Loucy (cell line): ENCODE results near the gene SMIM35.

Experiments
- H2AFZ ChIP-seq: fragments of 200-600 bp; sonication (generic); 2 replicates; pipeline ENCODE4 v1.6.0; 2016; ENCODE audit warnings: antibody characterized with exemption, mild to moderate bottlenecking, low read length, moderate library complexity
- H3F3A ChIP-seq: fragments of 200-600 bp; 2 replicates; pipeline ENCODE4 v1.6.0; 2016; ENCODE audit warnings: antibody characterized with exemption, low read depth, mild to moderate bottlenecking
- H3K27me3 ChIP-seq: fragments of 200-600 bp; sonication (generic); 2 replicates; pipeline ENCODE4 v1.6.1; 2014; ENCODE audit warnings: low read length, mild to moderate bottlenecking; ENCODE audit not compliant: insufficient read depth, poor library complexity, severe bottlenecking
- H3K36me3 ChIP-seq: fragments of 200-600 bp; sonication (generic); 2 replicates; pipeline ENCODE4 v1.6.1; 2016; ENCODE audit warnings: low read length; ENCODE audit not compliant: insufficient read depth
- H3K4me1 ChIP-seq: fragments of 200-600 bp; sonication (generic); 2 replicates; pipeline ENCODE4 v1.5.1; 2014; ENCODE audit warnings: low read length, mild to moderate bottlenecking; ENCODE audit not compliant: insufficient read depth, poor library complexity, severe bottlenecking
- H3K4me2 ChIP-seq: fragments of 200-600 bp; sonication (generic); 2 replicates; pipeline ENCODE4 v1.6.0; 2014; ENCODE audit warnings: antibody characterized with exemption, low read length, low read depth, mild to moderate bottlenecking; ENCODE audit not compliant: poor library complexity, severe bottlenecking
- H3K4me3 ChIP-seq: fragments of 200-600 bp; sonication (generic); 2 replicates; pipeline ENCODE4 v1.5.1; 2014; ENCODE audit warnings: low read length, mild to moderate bottlenecking, mixed read lengths; ENCODE audit not compliant: poor library complexity, severe bottlenecking
- H3K79me2 ChIP-seq: fragments of 200-600 bp; sonication (generic); 2 replicates; pipeline ENCODE4 v1.6.1; 2014; ENCODE audit warnings: low read length; ENCODE audit not compliant: insufficient read depth
- H3K9ac ChIP-seq: fragments of 200-600 bp; sonication (generic); 2 replicates; pipeline ENCODE4 v1.6.0; 2014; ENCODE audit warnings: mild to moderate bottlenecking, low read depth, low read length, moderate library complexity; ENCODE audit not compliant: poor library complexity, severe bottlenecking
- H3K9me2 ChIP-seq: fragments of 200-600 bp; sonication (generic); replicated peaks from 2 replicates; pipeline ENCODE4 v1.6.1; 2016; ENCODE audit warnings: low read depth, low read length, mixed read lengths
- H3K9me3 ChIP-seq: fragments of 200-600 bp; sonication (generic); 2 replicates; pipeline ENCODE4 v1.6.1; 2014; ENCODE audit warnings: mild to moderate bottlenecking, antibody characterized with exemption, low read length, low read depth; ENCODE audit not compliant: insufficient read depth
- H4K20me1 ChIP-seq: fragments of 200-600 bp; sonication (generic); 2 replicates; pipeline ENCODE4 v1.6.0; 2014; ENCODE audit warnings: antibody characterized with exemption, low read length, mild to moderate bottlenecking; ENCODE audit not compliant: insufficient read depth, poor library complexity, severe bottlenecking
- EZH2phosphoT487 ChIP-seq: fragments of 200-600 bp; IDR thresholded peaks from 2 replicates; pipeline ENCODE4 v1.6.1; 2018; ENCODE audit warnings: antibody characterized with exemption, mild to moderate bottlenecking, moderate library complexity, borderline replicate concordance
- TF ChIP-seq, protein P1 (sequence below): fragments of 200-600 bp; sonication (generic); conservative IDR thresholded peaks from 2 replicates; pipeline ENCODE4 v1.5.1; 2014; ENCODE audit warnings: mild to moderate bottlenecking, antibody characterized with exemption, low read length

Gene SMIM35

DNA sequence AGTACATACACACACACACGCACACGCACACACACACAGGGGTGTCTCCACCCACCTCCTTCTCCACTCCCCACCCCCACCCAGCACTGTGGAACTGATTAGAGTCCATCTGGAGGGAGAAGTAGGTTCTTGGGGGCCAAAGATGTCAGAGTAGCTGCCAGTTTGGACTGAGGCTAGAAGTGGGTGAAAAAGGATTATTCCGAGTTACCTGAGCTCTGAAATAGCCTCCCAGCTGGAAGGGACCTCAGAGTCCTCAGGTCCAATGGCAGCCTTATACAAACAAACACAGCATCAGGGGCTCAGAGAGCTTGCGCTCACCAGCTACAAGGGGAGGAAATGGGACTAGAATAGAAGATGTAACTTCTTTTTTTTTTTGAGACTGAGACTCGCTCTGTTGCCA is 79.7 kb downstream of the SMIM35 start:
- no peaks in the 10 kb centered on the region for H3K79me2 ChIP-seq
- H3K4me1 ChIP-seq, result peaks cover 21% of the 10 kb centered on the region
- H3K27me3 ChIP-seq, result no peaks in the 10 kb centered on the region
- H4K20me1 ChIP-seq, result no peaks in the 10 kb centered on the region
- no peak overlapping the region for H3K9ac ChIP-seq
- no peak for TF ChIP-seq EZH2phosphoT487
- TF ChIP-seq, protein P1, sequence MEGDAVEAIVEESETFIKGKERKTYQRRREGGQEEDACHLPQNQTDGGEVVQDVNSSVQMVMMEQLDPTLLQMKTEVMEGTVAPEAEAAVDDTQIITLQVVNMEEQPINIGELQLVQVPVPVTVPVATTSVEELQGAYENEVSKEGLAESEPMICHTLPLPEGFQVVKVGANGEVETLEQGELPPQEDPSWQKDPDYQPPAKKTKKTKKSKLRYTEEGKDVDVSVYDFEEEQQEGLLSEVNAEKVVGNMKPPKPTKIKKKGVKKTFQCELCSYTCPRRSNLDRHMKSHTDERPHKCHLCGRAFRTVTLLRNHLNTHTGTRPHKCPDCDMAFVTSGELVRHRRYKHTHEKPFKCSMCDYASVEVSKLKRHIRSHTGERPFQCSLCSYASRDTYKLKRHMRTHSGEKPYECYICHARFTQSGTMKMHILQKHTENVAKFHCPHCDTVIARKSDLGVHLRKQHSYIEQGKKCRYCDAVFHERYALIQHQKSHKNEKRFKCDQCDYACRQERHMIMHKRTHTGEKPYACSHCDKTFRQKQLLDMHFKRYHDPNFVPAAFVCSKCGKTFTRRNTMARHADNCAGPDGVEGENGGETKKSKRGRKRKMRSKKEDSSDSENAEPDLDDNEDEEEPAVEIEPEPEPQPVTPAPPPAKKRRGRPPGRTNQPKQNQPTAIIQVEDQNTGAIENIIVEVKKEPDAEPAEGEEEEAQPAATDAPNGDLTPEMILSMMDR, result no peak
- H3K36me3 ChIP-seq, result no peaks in the 10 kb centered on the region
- H3K4me2 ChIP-seq, result no peak overlapping the region
- H3F3A ChIP-seq, result no peaks in the 10 kb centered on the region
- no peaks in the 10 kb centered on the region for H3K9me2 ChIP-seq
- no peak overlapping the region for H3K4me3 ChIP-seq
- H2AFZ ChIP-seq, result no peak overlapping the region
- H3K9me3 ChIP-seq, result no peaks in the 10 kb centered on the region

DNA sequence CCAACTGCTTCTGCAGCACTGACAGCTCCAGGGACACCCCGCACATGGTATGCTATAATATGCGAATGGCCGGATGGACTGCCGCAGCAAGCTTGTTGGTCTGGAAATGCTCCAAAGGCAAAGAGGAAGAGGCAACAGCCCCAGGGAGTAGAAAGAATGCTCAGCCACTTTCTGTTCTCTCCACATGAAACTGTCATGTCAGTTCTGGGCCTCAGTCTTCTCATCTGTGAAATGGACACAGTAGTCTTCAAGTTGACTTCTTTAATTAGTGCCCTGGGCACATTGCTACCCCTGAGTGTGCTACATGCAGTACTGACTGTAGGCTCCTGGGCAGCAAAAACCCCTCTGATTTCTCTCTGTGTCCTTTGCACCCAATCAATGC is 80.6 kb downstream of the SMIM35 start:
- no peak overlapping the region for H3K9ac ChIP-seq
- H3K4me1 ChIP-seq, result peaks cover 26% of the 10 kb centered on the region
- H3K36me3 ChIP-seq, result no peaks in the 10 kb centered on the region
- H3F3A ChIP-seq, result no peaks in the 10 kb centered on the region
- no peak overlapping the region for H3K4me3 ChIP-seq
- no peaks in the 10 kb centered on the region for H3K9me2 ChIP-seq
- H4K20me1 ChIP-seq, result no peaks in the 10 kb centered on the region
- TF ChIP-seq, protein P1, result no peak
- TF ChIP-seq EZH2phosphoT487, result no peak
- no peaks in the 10 kb centered on the region for H3K27me3 ChIP-seq
- no peaks in the 10 kb centered on the region for H3K79me2 ChIP-seq
- no peaks in the 10 kb centered on the region for H3K9me3 ChIP-seq
- no peak overlapping the region for H2AFZ ChIP-seq
- H3K4me2 ChIP-seq, result no peak overlapping the region

DNA sequence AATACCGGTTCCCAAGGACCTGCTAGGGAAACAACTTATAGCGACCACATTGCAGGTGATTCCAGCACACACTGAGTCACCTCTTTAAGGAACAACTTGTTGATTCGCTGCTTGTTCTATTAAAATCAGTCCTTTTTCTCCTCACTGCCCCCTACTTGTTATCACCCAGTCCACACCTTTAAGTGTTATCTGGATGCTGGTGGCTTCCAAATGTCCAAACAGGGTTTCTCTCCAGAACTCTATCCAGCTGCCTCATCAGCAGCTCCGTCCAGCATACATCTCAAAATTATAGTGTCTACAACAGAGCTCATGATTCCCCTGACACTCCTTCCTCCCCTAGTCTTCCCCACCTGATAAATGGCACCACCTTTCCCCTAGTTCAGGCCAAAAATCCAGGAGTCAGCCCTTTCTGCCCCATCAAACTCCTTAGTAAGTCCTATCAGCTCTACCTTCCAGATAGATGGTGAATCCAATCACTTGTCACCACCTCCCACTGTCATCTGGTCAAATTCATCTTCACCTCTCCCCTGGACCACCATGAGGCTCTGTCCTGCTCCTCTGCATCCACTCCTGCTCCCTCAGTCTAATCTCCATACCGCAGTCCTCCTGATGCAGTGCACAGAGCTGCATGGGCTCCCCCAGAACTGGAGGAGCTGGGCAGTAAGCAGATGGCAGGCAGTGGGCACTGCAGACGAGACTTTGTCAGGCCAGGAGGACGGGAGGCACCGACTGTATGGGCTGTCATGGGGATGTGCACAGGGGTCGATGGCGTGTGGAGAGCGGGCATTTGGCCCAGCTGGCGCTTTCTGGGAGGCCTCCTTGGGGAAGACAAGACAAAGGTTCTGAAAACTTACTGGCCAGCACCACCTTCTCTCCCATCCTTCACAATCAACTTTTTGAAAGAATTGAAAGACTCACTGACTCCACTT is 81.3 kb downstream of the SMIM35 start:
- Histone ChIP-seq H3K9me2 (no peaks in the 10 kb centered on the region), H3K4me2 (no peak overlapping the region), H3K27me3 (no peaks in the 10 kb centered on the region), H3K9ac (no peak overlapping the region), H3K4me1 (peaks cover 26% of the 10 kb centered on the region), H3K4me3 (no peak overlapping the region), H3K9me3 (no peaks in the 10 kb centered on the region), H4K20me1 (no peaks in the 10 kb centered on the region), H3F3A (no peaks in the 10 kb centered on the region), H3K36me3 (no peaks in the 10 kb centered on the region), H3K79me2 (no peaks in the 10 kb centered on the region), H2AFZ (no peak overlapping the region)
- TF ChIP-seq, protein P1, result peak; percentile 29
- TF ChIP-seq EZH2phosphoT487, result no peak
